ACHN (cell line): Measurements from ENCODE around the gene POGLUT3.

Experiments
- DNase-seq: peaks from one replicate; pipeline ENCODE4 v3.0.0-alpha.2; 2015
- in situ Hi-C: cut with HindIII; loops from 2 replicates; pipeline ENCODE4 v1.10.0; 2017; ENCODE audit warnings: low sequenced_read_pairs, low pct_ligation_motif_present, low pct_unique_long_range_greater_than_20kb

POGLUT3 gene

GRCh38 chr11:108453207-108453835, 44.9 kb downstream of the POGLUT3 start:
- in situ Hi-C loops = no loop called here
- no peak for DNase-seq
